C4-2B (cell line): ENCODE results near the gene RFTN1.

Experiments
- CTCF ChIP-seq: fragments of 450-650 bp; conservative IDR thresholded peaks from 2 replicates; pipeline ENCODE4 v1.5.1; 2017; ENCODE audit warnings: mild to moderate bottlenecking
- ZFX ChIP-seq: fragments of 450-650 bp; IDR thresholded peaks from 2 replicates; pipeline ENCODE4 v1.6.1; 2017

GRCh38 chr3:16433701-16434151 lies 79.8 kb downstream of the RFTN1 start:
- TF ChIP-seq CTCF (no peak), ZFX (no peak)
